GM23338 (cell line): ENCODE results near the gene HPF1. TPM values are rescaled to one million over a fixed set of nuclear protein-coding genes. Genes with fewer than 3 reads are reported as not detected.
A peak's percentile ranks its signal among the peaks of the same experiment; 100 is the strongest.

Experiments
- ATAC-seq: fragments of 200-7000 bp; cut with Tn5 transposase; 3 replicates; pipeline ENCODE4 v1.9.1; 2020
- DNase-seq: peaks from one replicate; pipeline ENCODE4 v3.0.0-alpha.2; 2015; ENCODE audit warnings: low spot score
- H2AFZ ChIP-seq: fragments of 200-600 bp; sonication (generic); 2 replicates; pipeline ENCODE4 v1.8.0; 2016; ENCODE audit warnings: antibody characterized with exemption, mild to moderate bottlenecking, moderate library complexity
- H3F3A ChIP-seq: fragments of 200-600 bp; sonication (generic); replicated peaks from 2 replicates; pipeline ENCODE4 v1.8.0; 2017; ENCODE audit warnings: antibody characterized with exemption, mixed run types, low read depth
- H3K27ac ChIP-seq: fragments of 200-600 bp; sonication (generic); 2 replicates; pipeline ENCODE4 v1.6.1; 2016; ENCODE audit warnings: low read depth
- H3K27me3 ChIP-seq: fragments of 200-600 bp; sonication (generic); 2 replicates; pipeline ENCODE4 v1.8.0; 2016; ENCODE audit warnings: mild to moderate bottlenecking, mixed run types, moderate library complexity; ENCODE audit not compliant: insufficient read depth
- H3K36me3 ChIP-seq: fragments of 200-600 bp; sonication (generic); 2 replicates; pipeline ENCODE4 v1.8.0; 2016; ENCODE audit warnings: mild to moderate bottlenecking; ENCODE audit not compliant: insufficient read depth
- H3K4me1 ChIP-seq: fragments of 200-600 bp; sonication (generic); 2 replicates; pipeline ENCODE4 v1.8.0; 2016; ENCODE audit warnings: mild to moderate bottlenecking, moderate library complexity; ENCODE audit not compliant: insufficient read depth
- H3K4me2 ChIP-seq: fragments of 200-600 bp; sonication (generic); 2 replicates; pipeline ENCODE4 v1.7.1; 2017; ENCODE audit warnings: mixed run types
- H3K4me3 ChIP-seq: fragments of 200-600 bp; sonication (generic); 2 replicates; pipeline ENCODE4 v1.6.1; 2016; ENCODE audit warnings: mixed run types
- H3K79me2 ChIP-seq: fragments of 200-600 bp; sonication (generic); replicated peaks from 2 replicates; pipeline ENCODE4 v1.8.0; 2017; ENCODE audit warnings: mild to moderate bottlenecking; ENCODE audit not compliant: insufficient read depth
- H3K9me2 ChIP-seq: fragments of 200-600 bp; sonication (generic); 2 replicates; pipeline ENCODE4 v1.8.0; 2017; ENCODE audit not compliant: insufficient read depth
- H4K20me1 ChIP-seq: fragments of 200-600 bp; sonication (generic); replicated peaks from 2 replicates; pipeline ENCODE4 v1.8.0; 2017; ENCODE audit warnings: mild to moderate bottlenecking; ENCODE audit not compliant: insufficient read depth
- H3K27ac Mint-ChIP-seq: 2 replicates; pipeline ENCODE4 v1.8.0; 2020; ENCODE audit warnings: inconsistent platforms, mild to moderate bottlenecking, moderate library complexity, mixed read lengths
- H3K27me3 Mint-ChIP-seq: 3 replicates; pipeline ENCODE4 v1.8.0; 2022; ENCODE audit warnings: low read depth, mild to moderate bottlenecking, moderate library complexity, mixed read lengths, inconsistent platforms; ENCODE audit not compliant: insufficient read depth, poor library complexity
- H3K36me3 Mint-ChIP-seq: 3 replicates; pipeline ENCODE4 v1.8.0; 2021; ENCODE audit warnings: low read depth, mild to moderate bottlenecking, inconsistent platforms, moderate library complexity, mixed read lengths
- H3K4me1 Mint-ChIP-seq: 3 replicates; pipeline ENCODE4 v1.8.0; 2020; ENCODE audit warnings: mild to moderate bottlenecking, inconsistent platforms, mixed read lengths
- H3K4me3 Mint-ChIP-seq: 3 replicates; pipeline ENCODE4 v1.8.0; 2021; ENCODE audit warnings: moderate library complexity, mild to moderate bottlenecking, inconsistent platforms, mixed read lengths
- H3K9me3 Mint-ChIP-seq: 3 replicates; pipeline ENCODE4 v1.8.0; 2020; ENCODE audit warnings: moderate library complexity, mild to moderate bottlenecking, inconsistent platforms, mixed read lengths
- CREB1 ChIP-seq: fragments of 250-450 bp; sonication (Bioruptor Pico); IDR thresholded peaks from 2 replicates; pipeline ENCODE4 v1.5.0; 2020; ENCODE audit warnings: low read depth, mild to moderate bottlenecking, moderate library complexity
- EZH2phosphoT487 ChIP-seq: fragments of 200-600 bp; sonication (generic); IDR thresholded peaks from one replicate; pipeline ENCODE4 v1.8.1; 2018; ENCODE audit warnings: antibody characterized with exemption; ENCODE audit not compliant: unreplicated experiment
- JUNB ChIP-seq: IDR thresholded peaks from one replicate; pipeline ENCODE4 v1.6.1; 2016; ENCODE audit warnings: antibody characterized with exemption; ENCODE audit not compliant: unreplicated experiment
- NANOG ChIP-seq: IDR thresholded peaks from 2 replicates; pipeline ENCODE4 v1.6.1; 2016; ENCODE audit warnings: antibody characterized with exemption, borderline replicate concordance
- POLR2AphosphoS5 ChIP-seq: IDR thresholded peaks from 2 replicates; pipeline ENCODE4 v1.6.1; 2016; ENCODE audit warnings: antibody characterized with exemption, low read depth
- REST ChIP-seq: IDR thresholded peaks from one replicate; pipeline ENCODE4 v1.6.1; 2018; ENCODE audit warnings: antibody characterized with exemption; ENCODE audit not compliant: unreplicated experiment
- STAT1 ChIP-seq: IDR thresholded peaks from one replicate; pipeline ENCODE4 v1.6.1; 2016; ENCODE audit warnings: antibody characterized with exemption; ENCODE audit not compliant: unreplicated experiment
- ZNF114 ChIP-seq: fragments of 250-450 bp; sonication (Bioruptor Pico); IDR thresholded peaks from 2 replicates; pipeline ENCODE4 v1.5.0; 2020; ENCODE audit warnings: mild to moderate bottlenecking, moderate library complexity
- ZNF331 ChIP-seq: fragments of 250-450 bp; sonication (Bioruptor Pico); IDR thresholded peaks from 2 replicates; pipeline ENCODE4 v1.5.0; 2020; ENCODE audit warnings: low read depth, mild to moderate bottlenecking, moderate library complexity
- ZNF462 ChIP-seq: fragments of 250-450 bp; sonication (Bioruptor Pico); IDR thresholded peaks from 2 replicates; pipeline ENCODE4 v1.5.0; 2020; ENCODE audit warnings: mild to moderate bottlenecking, moderate library complexity
- polyA plus RNA-seq: library from polyadenylated mRNA; unstranded; fragments of >200 nt; fragmentation: Nextera tagmentation; extraction: Ambion mirVana; gene quantifications from 2 replicates; pipeline ENCODE4 v1.2.1, GENCODE V29; 2016
- total RNA-seq: library from RNA; depleted of rRNA; stranded (reverse); fragments of >200 nt; shearing (Covaris generic); gene quantifications from 2 replicates; pipeline ENCODE4 v1.2.3, GENCODE V29; 2014
- TF ChIP-seq, protein P1 (sequence below): IDR thresholded peaks from 2 replicates; pipeline ENCODE4 v1.6.1; 2016; ENCODE audit warnings: antibody characterized with exemption

The HPF1 gene
- total and polyA plus RNA-seq, 2 experiments from 2014 or later: 57.6 to 128 TPM

- TF ChIP-seq ZNF462 (CRISPR knock-in tag) (no peak), STAT1 (no peak), ZNF331 (CRISPR knock-in tag) (no peak), EZH2phosphoT487 (no peak), CREB1 (CRISPR knock-in tag) (no peak), NANOG (no peak), POLR2AphosphoS5 (no peak)
- TF ChIP-seq, protein P1, sequence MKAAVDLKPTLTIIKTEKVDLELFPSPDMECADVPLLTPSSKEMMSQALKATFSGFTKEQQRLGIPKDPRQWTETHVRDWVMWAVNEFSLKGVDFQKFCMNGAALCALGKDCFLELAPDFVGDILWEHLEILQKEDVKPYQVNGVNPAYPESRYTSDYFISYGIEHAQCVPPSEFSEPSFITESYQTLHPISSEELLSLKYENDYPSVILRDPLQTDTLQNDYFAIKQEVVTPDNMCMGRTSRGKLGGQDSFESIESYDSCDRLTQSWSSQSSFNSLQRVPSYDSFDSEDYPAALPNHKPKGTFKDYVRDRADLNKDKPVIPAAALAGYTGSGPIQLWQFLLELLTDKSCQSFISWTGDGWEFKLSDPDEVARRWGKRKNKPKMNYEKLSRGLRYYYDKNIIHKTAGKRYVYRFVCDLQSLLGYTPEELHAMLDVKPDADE: no peak
These were observed 4.1 kb upstream of the HPF1 start (continued) for GRCh38 chr4:169761846-169762245.

- Histone ChIP-seq H3K4me3 (peak overlapping the region; percentile 82), H4K20me1 (no peaks in the 10 kb centered on the region; the same call in 1 of the 2 replicates), H3K9me2 (no peaks in the 10 kb centered on the region), H2AFZ (peak overlapping the region; percentile 91), H3K27ac (no peak overlapping the region), H3K4me1 (peaks cover 23% of the 10 kb centered on the region), H3K36me3 (no peaks in the 10 kb centered on the region), H3K79me2 (peaks cover 21% of the 10 kb centered on the region), H3F3A (no peaks in the 10 kb centered on the region; the same call in 1 of the 2 replicates), H3K27me3 (no peaks in the 10 kb centered on the region), H3K4me2 (peak overlapping the region; percentile 77)
- Mint-ChIP-seq H3K9me3 (no peaks in the 10 kb centered on the region), H3K27ac (no peak overlapping the region), H3K4me3 (peak overlapping the region; percentile 91), H3K27me3 (peaks cover 3% of the 10 kb centered on the region), H3K36me3 (no peaks in the 10 kb centered on the region), H3K4me1 (peaks cover 20% of the 10 kb centered on the region)
- ATAC-seq: no peak
- DNase-seq: no peak
- TF ChIP-seq, protein P1: no peak
- TF ChIP-seq REST (no peak), JUNB (no peak), ZNF331 (CRISPR knock-in tag) (no peak), EZH2phosphoT487 (no peak), ZNF114 (no peak)
These were observed 738 bp upstream of the HPF1 start for GRCh38 chr4:169758401-169758962.
